Measurements from ENCODE around the gene TNNI3K.

- TF ChIP-seq ZNF274 (IDR thresholded peaks at IDR 0.05; ENCODE audit: low read depth, low read length) (no peak), YY1 (IDR thresholded peaks at IDR 0.05; ENCODE audit: insufficient read depth, insufficient read length) (no peak), SUZ12 (IDR thresholded peaks at IDR 0.05; ENCODE audit: extremely low read depth, insufficient read depth, insufficient read length) (no peak)
These were observed 140.2 kb downstream of the TNNI3K start for GRCh38 chr1:74375376-74375775.
